Measurements from ENCODE around the gene PPARA. TPM values are rescaled to one million over a fixed set of nuclear protein-coding genes. Genes with fewer than 3 reads are reported as not detected.

PPARA gene
- polyA plus RNA-seq, 3 donors: 3.7 to 6.3 (median 4.9) TPM

DNA sequence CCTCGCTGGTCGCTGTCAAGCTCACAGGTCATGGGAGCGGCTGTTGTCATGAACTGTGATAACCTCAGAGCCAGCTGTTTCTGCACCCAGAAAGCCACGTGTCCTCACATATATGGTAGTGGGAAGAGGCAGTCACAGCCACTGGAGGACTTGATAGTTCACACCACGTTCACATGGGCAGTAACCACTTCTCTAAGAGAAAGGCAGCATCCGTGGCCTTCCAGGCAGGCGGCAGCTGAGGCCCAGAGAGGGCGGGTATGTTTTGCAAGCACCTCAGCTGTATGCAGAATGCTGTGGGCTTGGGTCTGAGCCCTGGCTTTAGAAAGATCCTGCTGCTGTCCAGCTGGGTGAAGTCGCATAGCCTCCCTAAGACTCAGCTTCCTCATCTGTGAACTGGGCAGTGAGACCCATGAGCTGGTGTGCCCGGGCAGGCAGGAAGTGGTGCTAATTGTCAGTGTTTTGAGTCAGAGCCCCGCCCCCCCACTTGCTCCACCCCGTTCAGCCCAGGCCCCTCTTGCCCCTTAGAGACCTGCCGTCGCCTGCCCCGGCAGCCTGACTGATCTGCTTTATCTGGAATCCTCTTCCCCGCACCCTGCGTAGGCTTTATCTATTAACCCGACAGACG is 130.8 kb downstream of the PPARA start:
- no peak overlapping the region for H3K27ac ChIP-seq (ENCODE audit: low read depth in 1 of 2, low read length in 2 of 2)
- peaks cover 80 to 95% of the 10 kb centered on the region in 2 donors for H3K36me3 Mint-ChIP-seq
- no peaks in the 10 kb centered on the region for H3K4me1 ChIP-seq (ENCODE audit: control insufficient read depth in 1 of 2, insufficient read depth in 2 of 2, low read length in 2 of 2)
- H3K4me2 ChIP-seq (replicated peaks; ENCODE audit: extremely low read depth, low read length, poor library complexity, severe bottlenecking): no peak overlapping the region
- H3K4me3 ChIP-seq (replicated peaks in 1 of 3; ENCODE audit: low read depth in 2 of 3, low read length in 3 of 3): no peak overlapping the region
- no peaks in the 10 kb centered on the region for H3K9me3 ChIP-seq (replicated peaks in 1 of 2; ENCODE audit: control insufficient read depth in 1 of 2, insufficient read depth in 1 of 2, low read length in 2 of 2)
- 88% methylated on average over 19 of the region's 19 CpGs for WGBS (ENCODE audit: insufficient coverage)
- intact Hi-C loops (cut with micrococcal nuclease): no loop called here
- no peaks in the 10 kb centered on the region for H4K20me1 ChIP-seq (ENCODE audit: insufficient read depth, low read length)
- no peaks in the 10 kb centered on the region for H3K4me1 Mint-ChIP-seq
- no peaks in the 10 kb centered on the region for H3K79me2 ChIP-seq (ENCODE audit: insufficient read depth, low read length)
- TF ChIP-seq, protein P1, sequence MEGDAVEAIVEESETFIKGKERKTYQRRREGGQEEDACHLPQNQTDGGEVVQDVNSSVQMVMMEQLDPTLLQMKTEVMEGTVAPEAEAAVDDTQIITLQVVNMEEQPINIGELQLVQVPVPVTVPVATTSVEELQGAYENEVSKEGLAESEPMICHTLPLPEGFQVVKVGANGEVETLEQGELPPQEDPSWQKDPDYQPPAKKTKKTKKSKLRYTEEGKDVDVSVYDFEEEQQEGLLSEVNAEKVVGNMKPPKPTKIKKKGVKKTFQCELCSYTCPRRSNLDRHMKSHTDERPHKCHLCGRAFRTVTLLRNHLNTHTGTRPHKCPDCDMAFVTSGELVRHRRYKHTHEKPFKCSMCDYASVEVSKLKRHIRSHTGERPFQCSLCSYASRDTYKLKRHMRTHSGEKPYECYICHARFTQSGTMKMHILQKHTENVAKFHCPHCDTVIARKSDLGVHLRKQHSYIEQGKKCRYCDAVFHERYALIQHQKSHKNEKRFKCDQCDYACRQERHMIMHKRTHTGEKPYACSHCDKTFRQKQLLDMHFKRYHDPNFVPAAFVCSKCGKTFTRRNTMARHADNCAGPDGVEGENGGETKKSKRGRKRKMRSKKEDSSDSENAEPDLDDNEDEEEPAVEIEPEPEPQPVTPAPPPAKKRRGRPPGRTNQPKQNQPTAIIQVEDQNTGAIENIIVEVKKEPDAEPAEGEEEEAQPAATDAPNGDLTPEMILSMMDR (IDR thresholded peaks at IDR 0.05): no peak
- H3K27me3 Mint-ChIP-seq (ENCODE audit: low read depth in 3 of 3): no peaks in the 10 kb centered on the region
- H3K4me3 Mint-ChIP-seq: no peak overlapping the region
- H2AFZ ChIP-seq (ENCODE audit: insufficient read depth, low read depth, low read length, poor library complexity, severe bottlenecking): no peak overlapping the region
- peaks cover 0 to 2% (median 0%) of the 10 kb centered on the region in 7 donors for H3K9me3 Mint-ChIP-seq
- DNase-seq: no peak
- H3K27me3 ChIP-seq (ENCODE audit: control insufficient read depth in 2 of 2, insufficient read depth in 2 of 2, low read length in 2 of 2): no peaks in the 10 kb centered on the region
- peaks cover 78 to 98% of the 10 kb centered on the region in 2 donors for H3K36me3 ChIP-seq (replicated peaks in 1 of 2; ENCODE audit: control insufficient read depth in 1 of 2, insufficient read depth in 2 of 2, low read length in 2 of 2)
- H3K9ac ChIP-seq (ENCODE audit: insufficient read depth, low read length, poor library complexity, severe bottlenecking): no peak overlapping the region
- H3K27ac Mint-ChIP-seq: peak overlapping the region in 2 of 7 donors; percentile 58 to 79

DNA sequence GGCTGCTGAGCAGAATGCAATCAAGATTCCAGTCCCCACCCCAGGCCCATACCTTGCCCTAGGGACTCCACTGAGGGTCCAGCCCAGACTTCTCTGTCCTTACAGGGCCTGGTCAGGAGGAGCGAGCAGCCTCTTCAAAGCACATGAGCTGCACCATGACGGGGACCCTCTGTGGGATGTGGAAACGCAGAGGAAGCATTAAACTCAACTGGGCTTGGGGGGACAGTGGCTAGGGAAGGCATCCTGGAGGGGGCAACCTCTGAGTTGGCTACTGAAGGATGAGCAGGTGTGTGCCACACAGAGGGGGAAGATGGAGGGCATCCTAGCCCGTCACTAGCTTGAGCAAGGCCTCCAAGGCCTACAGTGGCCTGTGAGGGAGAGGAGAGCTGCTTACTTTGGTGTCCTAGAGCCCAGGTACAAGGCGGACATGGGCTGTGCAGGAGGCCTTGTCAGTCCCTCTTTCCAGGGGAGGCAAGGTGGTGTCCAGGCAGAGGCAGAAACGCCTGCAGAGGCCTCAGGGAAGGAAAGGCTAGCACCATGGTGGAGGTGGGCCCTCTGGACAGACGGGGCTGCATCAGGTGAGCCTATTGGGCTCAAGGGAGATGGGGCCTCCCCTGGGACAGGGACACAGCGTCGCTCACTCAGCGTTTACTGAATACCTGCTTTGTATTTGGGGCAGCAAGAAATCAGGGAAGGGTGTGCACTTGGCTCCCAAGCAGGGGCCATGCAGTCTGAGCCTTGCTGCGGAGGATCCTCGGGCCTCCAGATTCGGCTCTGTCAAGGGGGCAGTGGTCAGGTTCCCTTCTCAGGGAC is 131.7 kb downstream of the PPARA start:
- no peak for DNase-seq
- H3K4me1 ChIP-seq (ENCODE audit: control insufficient read depth in 1 of 2, insufficient read depth in 2 of 2, low read length in 2 of 2): peaks cover under 1 to 2% of the 10 kb centered on the region in 2 donors
- no peak overlapping the region for H3K27ac ChIP-seq (ENCODE audit: low read depth in 1 of 2, low read length in 2 of 2)
- Mint-ChIP-seq H3K27me3 (ENCODE audit: low read depth in 3 of 3) (no peaks in the 10 kb centered on the region), H3K9me3 (peaks cover 0 to 2% (median 0%) of the 10 kb centered on the region in 7 donors), H3K4me3 (no peak overlapping the region), H3K27ac (peak overlapping the region in 2 of 7 donors; percentile 48 to 61), H3K4me1 (peaks cover 1% of the 10 kb centered on the region), H3K36me3 (peaks cover 82 to 98% of the 10 kb centered on the region in 2 donors)
- H3K4me2 ChIP-seq (replicated peaks; ENCODE audit: extremely low read depth, low read length, poor library complexity, severe bottlenecking): no peak overlapping the region
- 100% methylated on average over 9 of the region's 13 CpGs for WGBS (ENCODE audit: insufficient coverage)
- H3K79me2 ChIP-seq (ENCODE audit: insufficient read depth, low read length): no peaks in the 10 kb centered on the region
- TF ChIP-seq, protein P1 (IDR thresholded peaks at IDR 0.05): no peak
- H3K27me3 ChIP-seq (ENCODE audit: control insufficient read depth in 2 of 2, insufficient read depth in 2 of 2, low read length in 2 of 2): no peaks in the 10 kb centered on the region
- no peak overlapping the region for H3K9ac ChIP-seq (ENCODE audit: insufficient read depth, low read length, poor library complexity, severe bottlenecking)
- peaks cover 77 to 99% of the 10 kb centered on the region in 2 donors for H3K36me3 ChIP-seq (replicated peaks in 1 of 2; ENCODE audit: control insufficient read depth in 1 of 2, insufficient read depth in 2 of 2, low read length in 2 of 2)
- H3K9me3 ChIP-seq (replicated peaks in 1 of 2; ENCODE audit: control insufficient read depth in 1 of 2, insufficient read depth in 1 of 2, low read length in 2 of 2): no peaks in the 10 kb centered on the region
- no peaks in the 10 kb centered on the region for H4K20me1 ChIP-seq (ENCODE audit: insufficient read depth, low read length)
- no peak overlapping the region for H3K4me3 ChIP-seq (replicated peaks in 1 of 3; ENCODE audit: low read depth in 2 of 3, low read length in 3 of 3)
- intact Hi-C loops (cut with micrococcal nuclease): no loop called here
- no peak overlapping the region for H2AFZ ChIP-seq (ENCODE audit: insufficient read depth, low read depth, low read length, poor library complexity, severe bottlenecking)
